Fibroblast of lung (primary cell): Measurements from ENCODE around the gene MAP3K7. TPM values are rescaled to one million over a fixed set of nuclear protein-coding genes. Genes with fewer than 3 reads are reported as not detected.

Experiments
- DNase-seq, 2 donors: peaks; one replicate each; pipeline versions ENCODE4 v3.0.0 to v3.0.0-alpha.2; 2010; ENCODE audit warnings: low read depth in 2 of 2
- H2AFZ ChIP-seq: 2 replicates; pipeline ENCODE4 v1.5.1; 2012; ENCODE audit warnings: low read length, control low read depth, inconsistent platforms
- H3K27ac ChIP-seq: 2 replicates; pipeline ENCODE4 v1.5.1; 2011; ENCODE audit warnings: low read length, control low read depth; ENCODE audit not compliant: insufficient read depth
- H3K27me3 ChIP-seq: 2 replicates; pipeline ENCODE4 v1.5.1; 2011; ENCODE audit warnings: mild to moderate bottlenecking, low read length; ENCODE audit not compliant: control insufficient read depth, insufficient read depth
- H3K36me3 ChIP-seq: 2 replicates; pipeline ENCODE4 v1.5.1; 2011; ENCODE audit warnings: low read length; ENCODE audit not compliant: control insufficient read depth, insufficient read depth
- H3K4me1 ChIP-seq: 2 replicates; pipeline ENCODE4 v1.5.1; 2011; ENCODE audit warnings: low read length; ENCODE audit not compliant: control insufficient read depth, insufficient read depth; ENCODE audit errors: extremely low read depth
- H3K4me2 ChIP-seq: 2 replicates; pipeline ENCODE4 v1.5.1; 2011; ENCODE audit warnings: low read length, control low read depth; ENCODE audit not compliant: insufficient read depth; ENCODE audit errors: extremely low read depth
- H3K4me3 ChIP-seq, 4 experiments: fragments of 200-600 bp in 1 of 4; sonication (generic) in 1 of 4; replicated peaks in 1 of 4; 2 replicates each; pipeline ENCODE4 v1.5.1; 2011 to 2016; ENCODE audit warnings: low read length in 4 of 4, low read depth in 3 of 4, mild to moderate bottlenecking in 3 of 4, control low read depth in 2 of 4, inconsistent platforms in 1 of 4, mixed read lengths in 1 of 4; ENCODE audit not compliant: insufficient read depth in 1 of 4; ENCODE audit errors: control extremely low read depth in 1 of 4
- H3K79me2 ChIP-seq: 2 replicates; pipeline ENCODE4 v1.5.1; 2012; ENCODE audit warnings: mild to moderate bottlenecking, low read length, inconsistent platforms; ENCODE audit not compliant: control insufficient read depth, insufficient read depth
- H3K9ac ChIP-seq: 2 replicates; pipeline ENCODE4 v1.5.1; 2011; ENCODE audit warnings: mild to moderate bottlenecking, low read length, control low read depth; ENCODE audit not compliant: insufficient read depth
- H3K9me3 ChIP-seq: 2 replicates; pipeline ENCODE4 v1.5.1; 2012; ENCODE audit warnings: low read depth, low read length; ENCODE audit not compliant: control insufficient read depth, insufficient read depth
- H4K20me1 ChIP-seq: 2 replicates; pipeline ENCODE4 v1.5.1; 2011; ENCODE audit warnings: low read length; ENCODE audit not compliant: control insufficient read depth, insufficient read depth; ENCODE audit errors: extremely low read depth
- CTCF ChIP-seq, 2 donors: IDR thresholded peaks in 1 of 2; conservative IDR thresholded peaks in 1 of 2; 1 replicate in 1 of 2; 2 replicates in 1 of 2; pipeline ENCODE4 v1.5.1; 2011 to 2012; ENCODE audit warnings: low read length in 2 of 2, control low read depth in 1 of 2, inconsistent platforms in 1 of 2, low read depth in 1 of 2, mild to moderate bottlenecking in 1 of 2
- EZH2 ChIP-seq: IDR thresholded peaks from 2 replicates; pipeline ENCODE4 v1.5.1; 2012; ENCODE audit warnings: low read length, control low read depth, mild to moderate bottlenecking; ENCODE audit errors: missing control alignments
- polyA plus RNA-seq, 2 donors: library from polyadenylated mRNA; depleted of rRNA in 1 of 2; stranded (reverse) in 1 of 2; unstranded in 1 of 2; fragments of >200 nt; gene quantifications; 2 replicates each; pipeline ENCODE4 v1.2.1, GENCODE V29; 2011 to 2012; ENCODE audit warnings: missing spikeins in 1 of 2
- total RNA-seq: library from RNA; depleted of rRNA; stranded (reverse); fragments of >200 nt; gene quantifications from 2 replicates; pipeline ENCODE4 v1.2.1, GENCODE V29; 2014

Gene MAP3K7
- total and polyA plus RNA-seq, 2 donors (not counting 1 experiment from before 2014, with no cell fraction given), result 35.5 to 48.6 TPM

- H3K79me2 ChIP-seq, result no peaks in the 10 kb centered on the region
- no peak for TF ChIP-seq EZH2
- no peak for TF ChIP-seq CTCF (conservative IDR thresholded peaks at IDR 0.05 in 1 of 2, IDR thresholded peaks at IDR 0.05 in 1 of 2; ENCODE audit: low read depth in 1 of 2, low read length in 2 of 2)
- peak overlapping the region; percentile 42 to 65 (median 56) for H3K4me3 ChIP-seq
- DNase-seq, result peak; percentile 27 to 39
- H2AFZ ChIP-seq, result peak overlapping the region; percentile 82
- H4K20me1 ChIP-seq, result no peaks in the 10 kb centered on the region
- peak overlapping the region; percentile 90 for H3K4me2 ChIP-seq
- no peak overlapping the region for H3K27ac ChIP-seq
- no peak overlapping the region for H3K9ac ChIP-seq
- no peaks in the 10 kb centered on the region for H3K4me1 ChIP-seq
- no peaks in the 10 kb centered on the region for H3K9me3 ChIP-seq
- no peaks in the 10 kb centered on the region for H3K36me3 ChIP-seq
- H3K27me3 ChIP-seq, result peaks cover 11% of the 10 kb centered on the region
Observed at GRCh38 chr6:90610751-90611542, 24.1 kb upstream of the MAP3K7 start.

DNA sequence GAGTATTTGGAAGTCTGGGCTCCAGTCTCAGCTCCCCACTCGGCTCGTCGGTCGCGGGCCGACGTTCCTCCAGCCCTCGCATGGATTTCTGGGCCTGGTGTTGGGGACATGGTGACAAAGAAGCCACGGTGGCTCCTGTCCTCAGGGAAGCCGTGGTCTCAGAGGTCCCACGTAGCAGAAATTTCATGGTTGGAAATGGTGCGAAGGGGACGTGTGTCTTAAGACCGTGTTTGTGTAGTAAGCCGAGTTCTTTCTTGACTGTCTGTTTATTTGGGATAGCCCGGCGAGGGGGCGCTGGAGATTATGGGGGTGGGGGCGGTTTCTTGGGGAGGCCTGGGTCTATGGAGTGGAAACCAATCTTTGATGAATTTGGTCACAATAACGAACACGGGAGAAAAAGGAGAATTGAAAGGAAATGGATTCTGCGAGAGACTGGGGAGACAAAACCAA lies 23.5 kb upstream of the MAP3K7 start:
- H3K9ac ChIP-seq, result no peak overlapping the region
- H3K4me3 ChIP-seq, result peak overlapping the region; percentile 42 to 65 (median 56)
- H3K4me2 ChIP-seq, result peak overlapping the region; percentile 90
- no peaks in the 10 kb centered on the region for H4K20me1 ChIP-seq
- no peaks in the 10 kb centered on the region for H3K36me3 ChIP-seq
- peak overlapping the region; percentile 78 for H2AFZ ChIP-seq
- H3K9me3 ChIP-seq, result no peaks in the 10 kb centered on the region
- H3K27ac ChIP-seq, result no peak overlapping the region
- no peaks in the 10 kb centered on the region for H3K4me1 ChIP-seq
- DNase-seq, result peak in 1 of 2 donors; percentile 29
- H3K27me3 ChIP-seq, result peaks cover 11% of the 10 kb centered on the region
- TF ChIP-seq EZH2, result no peak
- TF ChIP-seq CTCF (conservative IDR thresholded peaks at IDR 0.05 in 1 of 2, IDR thresholded peaks at IDR 0.05 in 1 of 2; ENCODE audit: low read depth in 1 of 2, low read length in 2 of 2), result no peak
- no peaks in the 10 kb centered on the region for H3K79me2 ChIP-seq

- H3K27me3 ChIP-seq, result peaks cover 4% of the 10 kb centered on the region
- no peak overlapping the region for H3K27ac ChIP-seq
- no peak for DNase-seq
- no peaks in the 10 kb centered on the region for H3K9me3 ChIP-seq
- no peak overlapping the region for H3K4me3 ChIP-seq
- TF ChIP-seq EZH2 (no peak), CTCF (conservative IDR thresholded peaks at IDR 0.05 in 1 of 2, IDR thresholded peaks at IDR 0.05 in 1 of 2; ENCODE audit: low read depth in 1 of 2, low read length in 2 of 2) (no peak)
- no peak overlapping the region for H3K9ac ChIP-seq
- H3K36me3 ChIP-seq, result no peaks in the 10 kb centered on the region
- H3K4me2 ChIP-seq, result no peak overlapping the region
- no peaks in the 10 kb centered on the region for H3K4me1 ChIP-seq
- H2AFZ ChIP-seq, result no peak overlapping the region
- H3K79me2 ChIP-seq, result no peaks in the 10 kb centered on the region
- H4K20me1 ChIP-seq, result no peaks in the 10 kb centered on the region
Observed at GRCh38 chr6:90605749-90606340, 19.0 kb upstream of the MAP3K7 start.
